Astrocyte (in vitro differentiated cells and primary cell): Measurements from ENCODE around the gene RDH5.

Experiments used
- EZH2 ChIP-seq: IDR thresholded peaks from 2 replicates; pipeline ENCODE4 v1.6.1; 2012; ENCODE audit warnings: mild to moderate bottlenecking, low read length, inconsistent platforms; ENCODE audit not compliant: insufficient read depth
- TF ChIP-seq, protein P1 (sequence below): IDR thresholded peaks from 2 replicates; pipeline ENCODE4 v1.5.1; 2011; ENCODE audit warnings: low read depth, mild to moderate bottlenecking, inconsistent platforms, low read length, moderate library complexity; ENCODE audit not compliant: insufficient read depth

DNA sequence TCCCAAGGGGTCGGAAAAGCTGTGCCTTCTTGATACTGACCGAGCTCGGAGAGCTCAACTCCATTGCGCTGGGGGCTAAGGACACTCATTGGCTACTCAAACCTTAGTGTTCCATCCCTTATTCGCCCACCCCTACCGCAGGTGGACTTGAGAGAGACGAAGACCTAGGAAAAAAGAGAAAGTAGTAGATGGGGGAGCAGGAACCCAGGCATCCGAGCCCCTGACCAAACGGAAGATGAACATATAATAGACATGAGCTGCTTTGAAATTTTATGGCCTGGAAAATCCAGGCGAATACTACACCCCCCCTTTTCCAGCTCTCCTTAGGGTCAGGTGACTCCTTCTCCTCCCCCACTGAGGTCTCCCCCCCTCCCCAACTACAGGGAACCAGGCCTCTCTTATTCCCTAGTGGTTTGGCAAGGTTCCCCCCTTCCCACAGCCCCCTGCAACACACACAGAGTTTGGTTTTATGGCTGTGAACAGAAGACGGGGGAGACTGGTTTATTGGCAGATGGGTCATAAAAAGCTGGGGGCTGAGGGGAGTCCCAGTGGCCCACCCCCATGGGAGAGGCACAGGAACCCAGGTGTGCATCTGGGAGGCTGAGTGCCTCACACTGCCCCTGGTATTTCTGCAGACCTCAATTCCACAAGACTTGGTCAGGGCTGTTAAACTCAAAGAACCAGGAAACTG is 24.3 kb downstream of the RDH5 start:
- TF ChIP-seq, protein P1, sequence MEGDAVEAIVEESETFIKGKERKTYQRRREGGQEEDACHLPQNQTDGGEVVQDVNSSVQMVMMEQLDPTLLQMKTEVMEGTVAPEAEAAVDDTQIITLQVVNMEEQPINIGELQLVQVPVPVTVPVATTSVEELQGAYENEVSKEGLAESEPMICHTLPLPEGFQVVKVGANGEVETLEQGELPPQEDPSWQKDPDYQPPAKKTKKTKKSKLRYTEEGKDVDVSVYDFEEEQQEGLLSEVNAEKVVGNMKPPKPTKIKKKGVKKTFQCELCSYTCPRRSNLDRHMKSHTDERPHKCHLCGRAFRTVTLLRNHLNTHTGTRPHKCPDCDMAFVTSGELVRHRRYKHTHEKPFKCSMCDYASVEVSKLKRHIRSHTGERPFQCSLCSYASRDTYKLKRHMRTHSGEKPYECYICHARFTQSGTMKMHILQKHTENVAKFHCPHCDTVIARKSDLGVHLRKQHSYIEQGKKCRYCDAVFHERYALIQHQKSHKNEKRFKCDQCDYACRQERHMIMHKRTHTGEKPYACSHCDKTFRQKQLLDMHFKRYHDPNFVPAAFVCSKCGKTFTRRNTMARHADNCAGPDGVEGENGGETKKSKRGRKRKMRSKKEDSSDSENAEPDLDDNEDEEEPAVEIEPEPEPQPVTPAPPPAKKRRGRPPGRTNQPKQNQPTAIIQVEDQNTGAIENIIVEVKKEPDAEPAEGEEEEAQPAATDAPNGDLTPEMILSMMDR: no peak
- no peak for TF ChIP-seq EZH2
